Nephron progenitor cell (in vitro differentiated cells): Measurements from ENCODE around the gene MUC2.

Experiments used
- DNase-seq: peaks from one replicate; pipeline ENCODE4 v3.0.0; 2021
- H3K27ac Mint-ChIP-seq: 2 replicates; pipeline ENCODE4 v1.8.0; 2021; ENCODE audit warnings: mild to moderate bottlenecking, moderate library complexity, mixed read lengths
- H3K27me3 Mint-ChIP-seq: 2 replicates; pipeline ENCODE4 v1.8.0; 2021; ENCODE audit warnings: mild to moderate bottlenecking, low read depth, mixed read lengths; ENCODE audit not compliant: poor library complexity
- H3K36me3 Mint-ChIP-seq: 2 replicates; pipeline ENCODE4 v1.8.0; 2021; ENCODE audit warnings: low read depth, mixed read lengths
- H3K4me1 Mint-ChIP-seq: 2 replicates; pipeline ENCODE4 v1.8.0; 2021; ENCODE audit warnings: mixed read lengths
- H3K4me3 Mint-ChIP-seq: 2 replicates; pipeline ENCODE4 v1.8.0; 2021; ENCODE audit warnings: mild to moderate bottlenecking, moderate library complexity, mixed read lengths
- H3K9me3 Mint-ChIP-seq: 2 replicates; pipeline ENCODE4 v1.8.0; 2021; ENCODE audit warnings: mild to moderate bottlenecking, moderate library complexity, mixed read lengths
- TF ChIP-seq, protein P1 (sequence below): fragments of 200-600 bp; sonication (generic); IDR thresholded peaks from 2 replicates; pipeline ENCODE4 v1.5.0; 2021; ENCODE audit warnings: antibody characterized with exemption

MUC2 gene

DNA sequence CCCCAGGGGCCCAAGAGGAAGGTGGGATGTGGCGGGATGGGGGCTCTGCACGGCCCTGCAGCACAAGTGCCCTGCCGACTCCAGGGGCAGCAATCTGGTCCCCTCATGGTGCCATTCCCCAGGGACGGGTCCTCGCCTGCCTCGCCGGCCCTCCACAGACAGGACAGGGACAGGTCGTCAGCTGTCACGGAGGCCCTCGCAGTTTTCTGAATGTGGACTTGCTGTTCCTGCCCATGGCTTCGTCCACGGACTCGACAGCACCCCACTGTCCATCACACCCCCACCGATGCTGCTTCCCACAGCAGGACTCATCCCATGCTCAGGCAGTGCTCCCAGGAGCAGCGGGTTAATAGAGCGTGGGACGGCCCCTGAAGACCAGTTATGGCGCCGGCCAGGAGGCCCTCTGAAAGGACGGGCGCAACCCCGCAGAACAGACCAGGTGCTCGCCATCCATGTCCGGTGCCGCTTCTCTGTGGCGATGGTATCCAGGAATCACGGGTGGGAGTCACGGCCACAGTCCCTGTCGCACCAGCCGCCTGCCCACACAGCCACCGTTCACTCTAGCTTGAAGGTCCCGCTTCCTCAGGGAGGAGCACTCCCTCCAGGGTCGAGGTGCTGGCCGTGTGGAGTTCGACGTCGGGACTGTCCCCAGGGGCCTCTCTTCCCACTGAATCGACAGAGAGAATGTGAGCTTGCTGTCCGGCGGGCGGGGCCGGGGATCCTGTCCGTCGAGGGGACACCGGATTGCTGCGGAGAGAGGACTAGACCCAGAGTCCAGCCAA, 18.5 kb upstream of the MUC2 start:
- Mint-ChIP-seq H3K27me3 (peaks cover 16% of the 10 kb centered on the region), H3K27ac (peak overlapping the region; percentile 29), H3K9me3 (peaks cover 6% of the 10 kb centered on the region), H3K36me3 (no peaks in the 10 kb centered on the region), H3K4me3 (no peak overlapping the region), H3K4me1 (peaks cover 35% of the 10 kb centered on the region)
- TF ChIP-seq, protein P1, sequence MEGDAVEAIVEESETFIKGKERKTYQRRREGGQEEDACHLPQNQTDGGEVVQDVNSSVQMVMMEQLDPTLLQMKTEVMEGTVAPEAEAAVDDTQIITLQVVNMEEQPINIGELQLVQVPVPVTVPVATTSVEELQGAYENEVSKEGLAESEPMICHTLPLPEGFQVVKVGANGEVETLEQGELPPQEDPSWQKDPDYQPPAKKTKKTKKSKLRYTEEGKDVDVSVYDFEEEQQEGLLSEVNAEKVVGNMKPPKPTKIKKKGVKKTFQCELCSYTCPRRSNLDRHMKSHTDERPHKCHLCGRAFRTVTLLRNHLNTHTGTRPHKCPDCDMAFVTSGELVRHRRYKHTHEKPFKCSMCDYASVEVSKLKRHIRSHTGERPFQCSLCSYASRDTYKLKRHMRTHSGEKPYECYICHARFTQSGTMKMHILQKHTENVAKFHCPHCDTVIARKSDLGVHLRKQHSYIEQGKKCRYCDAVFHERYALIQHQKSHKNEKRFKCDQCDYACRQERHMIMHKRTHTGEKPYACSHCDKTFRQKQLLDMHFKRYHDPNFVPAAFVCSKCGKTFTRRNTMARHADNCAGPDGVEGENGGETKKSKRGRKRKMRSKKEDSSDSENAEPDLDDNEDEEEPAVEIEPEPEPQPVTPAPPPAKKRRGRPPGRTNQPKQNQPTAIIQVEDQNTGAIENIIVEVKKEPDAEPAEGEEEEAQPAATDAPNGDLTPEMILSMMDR: no peak
- DNase-seq: peak; percentile 4

DNA sequence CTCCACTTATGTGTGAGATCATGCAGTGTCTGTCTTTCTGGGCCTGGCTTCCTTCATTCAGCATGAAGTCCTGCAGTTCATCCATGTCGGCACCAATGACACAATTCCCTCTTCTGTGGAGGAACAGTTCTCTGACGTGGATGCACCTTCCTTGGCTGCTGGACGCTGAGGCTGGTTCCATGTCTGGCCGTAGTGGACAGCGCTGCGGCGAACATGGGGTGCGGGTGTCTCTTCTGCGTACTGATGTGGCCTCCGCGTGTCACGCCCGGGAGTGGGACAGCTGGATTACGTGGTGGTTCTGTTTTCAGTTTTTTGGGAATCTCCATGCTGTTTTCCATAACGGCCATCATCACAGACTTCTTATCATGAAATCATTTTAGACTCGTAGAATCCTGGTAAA, 16.9 kb upstream of the MUC2 start:
- DNase-seq: no peak
- Mint-ChIP-seq H3K4me1 (peaks cover 35% of the 10 kb centered on the region), H3K27me3 (peaks cover 22% of the 10 kb centered on the region), H3K9me3 (peaks cover 22% of the 10 kb centered on the region), H3K27ac (no peak overlapping the region), H3K36me3 (no peaks in the 10 kb centered on the region), H3K4me3 (no peak overlapping the region)
- TF ChIP-seq, protein P1: no peak

DNA sequence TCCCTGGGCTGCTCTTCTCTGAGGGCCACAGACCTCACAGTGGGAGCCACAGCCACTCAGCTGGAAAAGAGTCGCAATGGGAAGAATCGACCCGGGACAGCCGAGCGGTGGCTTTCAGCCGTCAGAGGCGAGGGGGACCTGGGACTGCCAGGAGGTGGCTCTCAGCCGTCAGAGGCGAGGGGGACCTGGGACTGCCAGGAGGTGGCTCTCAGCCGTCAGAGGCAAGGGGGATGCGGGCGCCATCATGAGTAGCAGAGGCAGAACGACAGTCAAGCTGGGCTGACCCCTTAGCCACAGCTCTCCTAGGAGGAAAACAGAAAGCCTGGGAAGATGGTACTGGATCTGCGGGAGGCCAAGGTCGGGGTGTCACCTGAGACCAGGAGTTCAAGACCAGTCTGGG, 14.9 kb upstream of the MUC2 start:
- Mint-ChIP-seq H3K4me3 (no peak overlapping the region), H3K27me3 (peaks cover 26% of the 10 kb centered on the region), H3K4me1 (peaks cover 35% of the 10 kb centered on the region), H3K27ac (no peak overlapping the region), H3K9me3 (peaks cover 35% of the 10 kb centered on the region), H3K36me3 (no peaks in the 10 kb centered on the region)
- DNase-seq: peak; percentile 2
- TF ChIP-seq, protein P1: no peak

DNA sequence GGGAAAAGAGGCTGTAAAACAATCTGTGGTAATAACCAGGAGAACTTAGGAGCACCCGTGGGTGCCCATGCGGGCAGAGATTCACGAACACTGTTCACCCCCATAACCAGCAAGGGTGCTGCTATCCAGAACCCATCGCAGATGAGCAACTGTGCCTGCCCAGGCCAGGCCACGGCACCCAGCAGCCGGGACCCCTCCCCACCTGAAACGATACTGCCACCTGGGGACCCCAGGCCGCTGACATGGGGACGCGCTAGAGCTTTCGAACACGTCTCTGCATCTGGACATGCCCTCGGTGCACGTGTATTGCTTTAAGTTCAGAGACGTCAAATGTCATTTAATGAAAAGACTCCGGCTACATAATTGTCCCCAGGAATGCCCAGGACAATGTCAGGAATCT, 14.3 kb upstream of the MUC2 start:
- TF ChIP-seq, protein P1: no peak
- Mint-ChIP-seq H3K36me3 (no peaks in the 10 kb centered on the region), H3K27ac (no peak overlapping the region), H3K4me3 (no peak overlapping the region), H3K9me3 (peaks cover 35% of the 10 kb centered on the region), H3K4me1 (peaks cover 29% of the 10 kb centered on the region), H3K27me3 (peaks cover 31% of the 10 kb centered on the region)
- no peak for DNase-seq

DNA sequence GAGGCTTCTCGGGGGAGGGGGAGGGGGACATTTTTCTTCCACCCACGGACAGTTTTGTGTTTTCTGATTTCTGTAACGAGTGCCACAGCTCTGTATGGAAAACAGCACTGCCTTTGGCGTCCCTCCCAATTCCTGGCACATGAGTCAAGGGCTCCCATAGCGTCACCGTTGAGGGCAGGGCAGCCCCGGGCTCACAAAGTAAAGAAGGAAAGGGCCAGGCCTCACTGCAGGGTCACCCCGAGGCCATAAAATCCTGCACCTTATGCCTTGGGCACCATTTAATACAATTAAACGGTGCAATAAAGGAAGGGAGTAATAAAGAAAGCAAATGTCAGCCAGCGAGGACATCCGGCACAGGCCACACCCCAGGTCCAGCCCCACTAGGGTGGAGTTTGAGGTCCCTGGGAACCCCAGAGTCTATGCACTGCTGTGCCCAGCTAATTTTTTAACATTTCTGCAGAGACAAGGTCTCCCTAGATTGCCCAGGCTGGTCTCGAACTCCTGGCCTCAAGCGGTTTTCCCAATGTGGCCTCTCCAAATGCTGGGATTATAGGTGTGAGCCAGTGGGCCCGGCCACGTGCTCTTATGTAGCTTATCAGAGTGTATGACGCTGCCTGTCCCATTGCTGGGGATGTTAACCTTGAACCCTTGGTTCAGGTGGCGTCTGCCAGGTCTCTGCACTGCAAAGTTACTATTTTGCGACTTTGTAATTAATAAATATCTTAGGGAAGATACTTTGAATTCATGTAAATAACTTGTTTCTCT, 13.6 kb upstream of the MUC2 start:
- DNase-seq: no peak
- TF ChIP-seq, protein P1: no peak
- Mint-ChIP-seq H3K9me3 (peaks cover 40% of the 10 kb centered on the region), H3K27me3 (peaks cover 38% of the 10 kb centered on the region), H3K4me3 (no peak overlapping the region), H3K36me3 (no peaks in the 10 kb centered on the region), H3K27ac (no peak overlapping the region), H3K4me1 (peaks cover 25% of the 10 kb centered on the region)
